IgD-negative memory B cell (primary cell): ENCODE data around the gene FBXO28. TPM values are rescaled to one million over a fixed set of nuclear protein-coding genes. Genes with fewer than 3 reads are reported as not detected.
A peak's percentile ranks its signal among the peaks of the same experiment; 100 is the strongest.

ENCODE experiments used
- H3K27ac Mint-ChIP-seq, 3 donors: one replicate each; pipeline ENCODE4 v1.8.0; 2020 to 2022; ENCODE audit warnings: mild to moderate bottlenecking in 3 of 3, mixed read lengths in 3 of 3, moderate library complexity in 1 of 3
- H3K27me3 Mint-ChIP-seq: one replicate; pipeline ENCODE4 v1.8.0; 2021; ENCODE audit warnings: mixed read lengths
- H3K36me3 Mint-ChIP-seq: one replicate; pipeline ENCODE4 v1.8.0; 2020; ENCODE audit warnings: mild to moderate bottlenecking, mixed read lengths
- H3K4me1 Mint-ChIP-seq, 3 donors: one replicate each; pipeline ENCODE4 v1.8.0; 2020 to 2022; ENCODE audit warnings: mixed read lengths in 3 of 3, mild to moderate bottlenecking in 1 of 3
- H3K4me3 Mint-ChIP-seq, 4 donors: one replicate each; pipeline ENCODE4 v1.8.0; 2020 to 2022; ENCODE audit warnings: mild to moderate bottlenecking in 4 of 4, mixed read lengths in 4 of 4, moderate library complexity in 3 of 4
- H3K9me3 Mint-ChIP-seq, 3 donors: one replicate each; pipeline ENCODE4 v1.8.0; 2020 to 2021; ENCODE audit warnings: mixed read lengths in 3 of 3, mild to moderate bottlenecking in 1 of 3
- polyA plus RNA-seq: library from polyadenylated mRNA; unstranded; fragments of 300-500 nt; fragmentation: Illumina TruSeq; gene quantifications from one replicate; pipeline ENCODE4 v1.2.3, GENCODE V29; 2021

FBXO28 gene
- polyA plus RNA-seq, 1 donor from 2014 or later = 20.4 TPM

DNA sequence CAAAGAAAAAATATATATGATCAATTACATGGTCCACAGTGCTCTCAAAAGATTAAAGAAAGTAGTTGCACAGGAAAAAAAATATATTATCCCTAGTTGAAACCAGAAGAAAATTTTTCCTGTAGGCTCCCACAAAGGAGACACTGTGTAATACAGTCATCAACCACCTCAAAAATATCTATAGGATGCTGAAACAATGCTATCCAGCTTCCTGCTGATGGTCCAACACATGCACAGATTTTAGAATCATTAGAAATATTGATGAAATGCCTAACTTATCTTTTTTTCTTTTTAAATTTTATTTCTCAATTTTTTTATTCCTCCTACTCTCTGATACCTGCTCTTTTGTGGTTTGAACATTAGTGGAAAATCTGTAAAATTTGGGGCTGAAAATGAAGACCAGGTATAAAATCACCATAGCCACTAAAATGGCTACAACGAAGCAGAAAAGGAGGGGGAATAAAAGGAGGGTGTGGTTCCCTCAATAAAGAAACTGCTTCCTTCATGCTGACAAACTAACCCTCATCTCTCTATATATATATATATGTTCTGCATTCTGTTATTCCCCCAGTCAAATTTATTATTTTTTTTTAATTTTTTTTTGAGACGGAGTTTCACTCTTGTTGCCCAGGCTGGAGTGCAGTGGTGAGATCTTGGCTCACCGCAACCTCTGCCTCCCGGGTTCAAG lies 28.3 kb upstream of the FBXO28 start:
- Mint-ChIP-seq H3K9me3 (no peaks in the 10 kb centered on the region), H3K27ac (no peak overlapping the region), H3K27me3 (peaks cover 14% of the 10 kb centered on the region), H3K4me3 (no peak overlapping the region), H3K4me1 (no peaks in the 10 kb centered on the region), H3K36me3 (peaks cover 2% of the 10 kb centered on the region)

DNA sequence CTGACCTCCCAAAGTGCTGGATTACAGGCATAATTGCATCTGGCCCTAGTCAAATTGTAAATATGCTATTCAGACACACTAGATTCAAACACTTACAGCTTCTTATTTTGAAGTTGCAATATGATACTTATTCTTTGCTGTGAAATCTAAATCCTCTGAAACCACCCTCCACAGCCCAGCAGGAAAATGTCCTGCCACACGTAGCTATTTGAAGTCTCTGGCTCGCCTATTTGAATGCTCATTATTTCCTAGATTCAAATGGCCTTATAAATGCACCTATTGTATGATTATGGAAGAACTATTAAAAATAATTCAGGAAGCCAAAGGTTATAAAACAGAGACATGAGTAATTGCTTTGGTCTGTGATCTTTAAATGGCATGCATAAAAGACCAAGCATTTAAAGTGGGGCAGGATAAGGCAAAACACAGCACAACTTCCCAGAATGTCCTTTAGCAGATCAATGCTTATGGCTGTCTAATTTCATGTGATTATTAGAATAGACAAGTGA lies 26.6 kb upstream of the FBXO28 start:
- Mint-ChIP-seq H3K4me3 (no peak overlapping the region), H3K36me3 (peaks cover 2% of the 10 kb centered on the region), H3K4me1 (no peaks in the 10 kb centered on the region), H3K9me3 (no peaks in the 10 kb centered on the region), H3K27me3 (peaks cover 17% of the 10 kb centered on the region), H3K27ac (no peak overlapping the region)

DNA sequence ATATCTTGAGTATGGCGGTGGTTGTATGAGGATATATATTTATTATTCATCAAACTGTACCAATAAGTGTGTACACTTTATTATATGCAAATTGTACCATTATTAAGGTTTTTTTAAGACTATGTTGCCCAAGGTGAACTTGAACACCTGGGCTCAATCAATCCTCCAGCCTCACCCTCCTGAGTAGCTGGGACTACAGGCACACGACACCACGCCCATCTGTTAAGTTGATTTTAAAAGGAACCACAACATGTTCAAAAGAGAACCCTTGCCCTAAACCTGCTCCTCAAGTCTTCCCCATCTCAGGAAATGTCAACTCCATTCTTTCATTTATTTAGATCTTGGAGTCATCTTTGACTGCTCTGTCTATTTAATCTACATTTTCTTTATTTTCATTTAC lies 24.3 kb upstream of the FBXO28 start:
- H3K4me3 Mint-ChIP-seq = no peak overlapping the region
- H3K4me1 Mint-ChIP-seq = no peaks in the 10 kb centered on the region
- H3K9me3 Mint-ChIP-seq = no peaks in the 10 kb centered on the region
- H3K36me3 Mint-ChIP-seq = no peaks in the 10 kb centered on the region
- no peak overlapping the region for H3K27ac Mint-ChIP-seq
- peaks cover 17% of the 10 kb centered on the region for H3K27me3 Mint-ChIP-seq

DNA sequence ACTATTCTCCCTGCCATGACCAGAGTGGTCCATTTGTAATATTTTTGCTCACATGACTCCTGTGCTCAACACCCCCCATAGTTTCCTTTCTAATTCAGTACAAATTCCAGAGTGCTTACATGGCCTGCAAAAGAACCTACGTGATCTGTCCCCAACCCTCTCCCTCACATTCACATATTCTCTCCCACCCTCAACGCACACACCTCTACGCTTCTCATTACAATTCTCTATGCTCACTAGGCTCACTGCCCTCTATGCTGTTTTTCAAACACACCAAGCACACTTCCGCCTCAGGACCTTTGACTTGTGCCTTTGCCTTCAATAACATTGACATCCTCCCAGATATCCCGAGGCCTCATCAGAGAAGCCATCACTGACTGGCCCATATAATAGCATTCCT lies 23.8 kb upstream of the FBXO28 start:
- H3K27ac Mint-ChIP-seq = no peak overlapping the region
- H3K4me3 Mint-ChIP-seq = no peak overlapping the region

DNA sequence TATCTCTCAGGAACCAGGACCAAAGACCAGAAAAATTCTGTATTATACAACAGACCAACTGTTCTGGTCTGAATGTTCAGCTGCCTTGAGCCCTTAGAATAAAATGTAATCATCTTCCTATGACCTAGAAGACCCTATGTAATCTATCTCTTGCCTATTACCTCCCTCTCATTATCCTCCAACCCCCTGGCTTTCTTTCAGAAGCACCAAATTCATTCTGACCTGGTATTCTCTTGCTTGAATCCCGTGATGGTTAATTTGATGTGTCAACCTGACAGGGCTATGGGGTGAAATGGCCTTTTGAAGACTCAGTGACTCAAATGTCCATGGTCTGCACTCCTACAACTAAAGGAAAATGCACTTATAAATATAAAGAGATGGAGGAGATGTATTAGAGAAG lies 21.8 kb upstream of the FBXO28 start:
- Mint-ChIP-seq H3K27me3 (peaks cover 20% of the 10 kb centered on the region), H3K4me1 (no peaks in the 10 kb centered on the region), H3K4me3 (no peak overlapping the region), H3K36me3 (no peaks in the 10 kb centered on the region), H3K27ac (no peak overlapping the region), H3K9me3 (peaks cover 0 to 2% (median 0%) of the 10 kb centered on the region in 3 donors)

More for the DNA sequence above, 23.8 kb upstream of the FBXO28 start:
- no peaks in the 10 kb centered on the region for H3K4me1 Mint-ChIP-seq
- H3K27me3 Mint-ChIP-seq = peaks cover 17% of the 10 kb centered on the region
- no peaks in the 10 kb centered on the region for H3K36me3 Mint-ChIP-seq
- peaks cover 0 to 2% (median 0%) of the 10 kb centered on the region in 3 donors for H3K9me3 Mint-ChIP-seq

DNA sequence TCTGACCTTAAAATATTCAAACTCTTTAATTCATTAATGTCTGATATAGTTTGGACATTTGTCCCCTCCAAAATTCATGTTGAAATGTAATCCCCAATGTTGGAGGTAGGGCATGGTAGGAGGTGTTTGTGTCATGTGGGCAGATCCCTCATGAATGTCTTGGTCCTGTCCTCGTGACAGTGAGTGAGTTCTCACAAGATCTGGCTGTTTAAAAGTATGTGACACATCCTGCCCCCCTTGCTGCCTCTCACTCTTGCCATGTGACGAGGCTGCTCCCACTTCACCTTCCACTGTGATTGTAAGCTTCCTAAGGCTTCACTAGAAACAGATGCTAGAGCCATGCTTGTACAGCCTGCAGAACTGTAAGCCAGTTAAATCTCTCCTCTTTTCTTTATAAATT lies 21.3 kb upstream of the FBXO28 start:
- Mint-ChIP-seq H3K27ac (no peak overlapping the region), H3K27me3 (peaks cover 20% of the 10 kb centered on the region), H3K9me3 (peaks cover 0 to 2% (median 0%) of the 10 kb centered on the region in 3 donors), H3K4me1 (no peaks in the 10 kb centered on the region), H3K4me3 (no peak overlapping the region), H3K36me3 (no peaks in the 10 kb centered on the region)

DNA sequence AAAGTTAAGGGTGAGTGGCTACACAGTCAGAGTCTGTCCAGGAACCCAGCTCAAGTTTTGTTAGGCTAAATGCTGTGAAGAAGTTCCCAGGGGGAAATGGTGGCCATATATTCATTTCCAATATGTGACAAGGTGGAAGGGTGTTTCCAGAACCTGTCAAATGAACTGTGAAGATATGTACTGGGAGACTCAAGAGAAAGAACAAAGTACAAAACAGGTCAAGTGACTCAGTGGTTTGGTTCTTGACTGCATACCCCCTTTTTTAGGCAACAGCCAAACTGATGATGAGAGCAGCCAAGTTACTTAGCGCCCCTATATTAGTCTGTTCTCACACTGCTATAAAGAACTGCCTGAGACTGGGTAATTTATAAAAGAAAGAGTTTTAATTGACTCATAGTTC lies 18.6 kb upstream of the FBXO28 start:
- Mint-ChIP-seq H3K27me3 (peaks cover 10% of the 10 kb centered on the region), H3K9me3 (peaks cover 0 to 2% (median 0%) of the 10 kb centered on the region in 3 donors), H3K4me3 (no peak overlapping the region), H3K4me1 (no peaks in the 10 kb centered on the region), H3K36me3 (no peaks in the 10 kb centered on the region), H3K27ac (no peak overlapping the region)

DNA sequence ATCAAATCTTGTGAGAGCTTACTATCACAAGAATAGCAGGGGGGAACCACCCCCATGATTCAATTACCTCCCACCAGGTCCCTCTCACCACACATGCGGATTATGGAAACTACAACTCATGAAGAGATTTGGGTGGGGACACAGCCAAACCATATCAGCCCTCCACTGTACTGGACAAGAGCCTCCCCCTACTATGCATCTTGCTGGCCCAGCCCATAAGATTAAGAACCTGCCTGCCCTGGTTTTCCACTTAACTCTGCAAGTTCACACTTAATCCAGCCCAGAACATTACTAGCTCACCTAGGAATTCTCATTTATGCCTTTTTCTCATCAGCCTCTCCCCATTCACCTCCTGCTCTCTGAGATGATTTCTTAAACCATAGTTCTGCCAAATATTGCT lies 18.0 kb upstream of the FBXO28 start:
- Mint-ChIP-seq H3K4me1 (no peaks in the 10 kb centered on the region), H3K9me3 (peaks cover 0 to 2% (median 0%) of the 10 kb centered on the region in 3 donors), H3K27me3 (peaks cover 10% of the 10 kb centered on the region), H3K36me3 (no peaks in the 10 kb centered on the region), H3K4me3 (peak overlapping the region in 1 of 4 donors; percentile 2), H3K27ac (no peak overlapping the region)

DNA sequence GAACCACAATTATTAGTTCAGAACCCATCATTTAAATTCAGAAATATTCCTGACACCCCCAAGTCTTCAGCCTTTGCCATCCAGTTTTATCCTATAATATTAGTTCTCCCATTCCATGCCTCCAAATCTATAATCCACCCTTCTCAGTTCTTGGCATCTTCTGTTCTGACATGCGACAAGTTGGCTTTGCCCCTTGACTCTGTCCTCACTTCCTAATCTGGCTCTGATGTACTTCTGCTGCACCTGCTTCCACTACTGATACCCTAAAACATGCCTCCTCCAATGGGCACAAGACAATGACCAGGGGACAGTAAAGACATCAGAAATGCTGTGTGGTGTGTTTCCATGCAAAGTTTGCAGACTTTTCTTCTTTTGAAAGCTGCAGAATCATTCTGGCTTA lies 17.1 kb upstream of the FBXO28 start:
- no peaks in the 10 kb centered on the region for H3K36me3 Mint-ChIP-seq
- no peak overlapping the region for H3K4me3 Mint-ChIP-seq
- H3K4me1 Mint-ChIP-seq = no peaks in the 10 kb centered on the region
- peaks cover 0 to 2% (median 0%) of the 10 kb centered on the region in 3 donors for H3K9me3 Mint-ChIP-seq
- H3K27me3 Mint-ChIP-seq = peaks cover 10% of the 10 kb centered on the region
- no peak overlapping the region for H3K27ac Mint-ChIP-seq

DNA sequence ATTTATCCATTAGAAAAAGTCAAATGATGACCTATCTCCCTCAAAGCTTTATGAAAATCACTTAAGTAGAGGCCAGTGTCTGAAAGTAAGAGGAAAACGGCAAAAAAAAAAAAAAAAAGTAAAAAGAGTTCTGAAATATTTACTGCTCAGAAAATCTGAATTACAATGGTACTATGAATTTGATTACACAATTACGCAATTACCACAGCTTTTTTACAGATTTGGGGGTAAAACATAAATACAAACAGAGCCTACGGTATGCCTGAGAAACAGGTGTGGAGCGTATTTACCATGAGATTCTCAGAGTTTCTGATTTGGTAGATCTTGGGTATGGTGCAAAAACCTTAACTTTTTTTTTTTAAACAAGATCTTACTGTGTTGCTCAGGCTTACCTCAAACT lies 15.9 kb upstream of the FBXO28 start:
- Mint-ChIP-seq H3K4me1 (no peaks in the 10 kb centered on the region), H3K36me3 (no peaks in the 10 kb centered on the region), H3K4me3 (no peak overlapping the region), H3K27ac (no peak overlapping the region), H3K9me3 (peaks cover 0 to 2% (median 0%) of the 10 kb centered on the region in 3 donors), H3K27me3 (peaks cover 9% of the 10 kb centered on the region)

DNA sequence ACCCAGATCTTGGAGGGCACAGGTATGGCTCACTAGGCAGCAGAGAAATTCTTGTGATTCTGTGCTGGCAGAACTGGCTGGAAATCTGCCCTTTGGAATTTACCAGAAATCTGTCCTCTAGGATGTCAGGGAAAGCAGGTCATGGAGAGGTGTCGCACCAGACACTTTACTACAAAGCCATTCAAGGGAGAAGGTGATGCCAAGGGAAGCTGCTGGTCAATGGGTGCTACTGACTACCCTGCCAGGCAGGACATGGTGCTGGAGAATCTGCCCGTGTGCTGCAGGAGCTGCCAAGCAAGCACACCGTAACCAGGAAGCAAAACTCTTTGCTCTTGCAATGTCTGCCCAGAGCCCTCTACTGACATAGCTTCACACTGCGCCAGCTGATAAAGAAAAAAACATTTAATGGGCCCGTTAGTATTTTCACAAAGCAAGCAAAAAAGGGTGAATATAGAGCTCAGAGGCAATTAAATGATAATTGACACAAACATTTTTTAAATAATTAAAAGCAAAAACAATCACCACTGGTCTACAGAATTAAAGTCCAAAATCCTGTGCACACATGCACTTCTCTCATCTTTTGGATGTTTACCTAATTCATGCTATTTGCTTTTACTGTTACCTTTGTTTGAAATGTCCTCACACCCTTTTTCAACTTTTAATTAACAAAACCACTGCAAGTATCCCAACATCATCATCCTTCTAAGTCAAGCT lies 7.2 kb upstream of the FBXO28 start:
- Mint-ChIP-seq H3K36me3 (peaks cover 3% of the 10 kb centered on the region), H3K4me1 (peaks cover 4 to 6% (median 5%) of the 10 kb centered on the region in 3 donors), H3K27me3 (peaks cover 6% of the 10 kb centered on the region), H3K4me3 (peak overlapping the region in 1 of 4 donors; percentile 52), H3K27ac (no peak overlapping the region), H3K9me3 (no peaks in the 10 kb centered on the region)

DNA sequence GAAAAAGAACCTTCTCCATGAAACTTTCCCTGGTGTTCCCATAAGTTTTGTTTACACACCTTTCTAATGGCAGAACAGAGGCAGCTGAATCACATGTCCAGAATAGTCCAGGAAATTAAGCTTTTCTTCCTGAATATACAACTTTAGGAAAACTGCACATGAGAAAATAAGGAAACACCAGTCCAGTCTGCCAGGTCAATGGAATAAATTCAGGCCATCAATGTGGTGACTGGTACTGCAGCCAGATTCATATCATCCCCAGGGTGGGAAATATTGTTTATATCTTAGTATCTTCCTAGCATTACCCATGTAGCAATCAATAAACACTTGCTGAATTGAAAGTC lies 6.7 kb upstream of the FBXO28 start:
- Mint-ChIP-seq H3K36me3 (peaks cover 3% of the 10 kb centered on the region), H3K27ac (no peak overlapping the region), H3K9me3 (no peaks in the 10 kb centered on the region), H3K4me1 (peaks cover 4 to 6% (median 5%) of the 10 kb centered on the region in 3 donors), H3K4me3 (peak overlapping the region in 1 of 4 donors; percentile 52), H3K27me3 (peaks cover 6% of the 10 kb centered on the region)

DNA sequence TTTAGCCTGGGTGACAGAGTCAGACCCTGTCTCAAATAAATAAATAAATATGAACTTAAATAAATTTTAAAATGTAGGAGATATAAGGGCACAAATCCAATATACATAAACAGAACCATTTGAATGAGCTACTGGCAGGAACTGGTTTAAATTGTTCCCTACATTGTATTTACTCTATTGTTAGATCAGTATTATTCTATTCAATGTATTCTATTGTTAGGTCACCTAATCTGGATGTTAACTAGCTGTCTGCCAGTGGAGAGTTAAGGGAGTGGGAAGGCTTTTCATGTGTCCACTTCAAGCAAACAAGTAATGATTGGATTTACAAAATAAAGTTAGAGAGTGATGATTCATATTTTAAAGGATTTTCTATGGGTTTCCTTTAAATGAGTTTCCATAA lies 4.9 kb upstream of the FBXO28 start:
- H3K27me3 Mint-ChIP-seq = peaks cover 1% of the 10 kb centered on the region
- peaks cover 11 to 13% (median 12%) of the 10 kb centered on the region in 3 donors for H3K4me1 Mint-ChIP-seq
- peaks cover 3% of the 10 kb centered on the region for H3K36me3 Mint-ChIP-seq

DNA sequence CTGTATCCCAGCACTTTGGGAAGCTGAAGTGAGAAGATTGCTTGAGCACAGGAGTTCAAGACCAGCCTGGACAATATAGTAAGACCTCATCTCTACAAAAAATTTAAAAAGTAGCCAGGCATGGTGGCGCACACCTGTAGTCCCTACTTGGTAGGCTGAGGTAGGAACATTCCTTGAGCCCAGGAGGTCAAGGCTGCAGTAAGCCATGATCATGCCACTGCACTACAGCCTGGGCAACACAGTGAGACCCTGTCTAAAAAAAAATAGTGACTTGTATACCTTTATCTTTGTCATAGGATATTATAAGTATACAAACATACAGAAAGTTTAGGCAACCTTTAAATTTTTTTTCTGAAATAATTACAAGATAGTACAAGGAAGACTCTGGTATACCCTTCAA lies 3.9 kb upstream of the FBXO28 start:
- Mint-ChIP-seq H3K27ac (no peak overlapping the region), H3K4me1 (peaks cover 13 to 16% (median 15%) of the 10 kb centered on the region in 3 donors), H3K4me3 (no peak overlapping the region), H3K36me3 (peaks cover 3% of the 10 kb centered on the region), H3K27me3 (no peaks in the 10 kb centered on the region), H3K9me3 (no peaks in the 10 kb centered on the region)

More for the DNA sequence above, 4.9 kb upstream of the FBXO28 start:
- Mint-ChIP-seq H3K9me3 (no peaks in the 10 kb centered on the region), H3K4me3 (peak overlapping the region in 1 of 4 donors; percentile 4), H3K27ac (no peak overlapping the region)

DNA sequence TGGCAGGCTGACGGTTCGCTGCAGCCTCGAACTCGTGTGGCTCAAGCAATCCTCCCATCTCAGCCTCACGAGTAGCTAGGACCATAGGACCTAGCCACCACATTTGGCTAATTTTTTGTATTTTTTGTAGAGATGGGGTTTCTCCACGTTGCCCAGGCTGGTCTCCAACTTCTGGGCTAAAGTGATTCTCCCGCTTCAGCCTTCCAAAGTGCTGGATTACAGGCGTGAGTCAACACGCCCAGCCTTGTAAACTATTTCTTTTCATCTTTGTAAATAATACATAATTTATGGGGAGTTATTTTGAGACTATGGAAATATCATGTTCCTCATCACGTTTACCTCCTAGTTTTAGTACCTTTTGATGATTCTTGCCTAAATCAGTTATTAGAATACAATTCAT lies 906 bp upstream of the FBXO28 start:
- Mint-ChIP-seq H3K4me3 (peak overlapping the region in 3 of 4 donors; percentile 89 to 97 (median 97)), H3K27ac (no peak overlapping the region), H3K27me3 (no peaks in the 10 kb centered on the region)

More for the DNA sequence above, 906 bp upstream of the FBXO28 start:
- Mint-ChIP-seq H3K9me3 (no peaks in the 10 kb centered on the region), H3K36me3 (no peaks in the 10 kb centered on the region), H3K4me1 (peaks cover 15 to 27% (median 26%) of the 10 kb centered on the region in 3 donors)
